HG03558 (cell line): ENCODE data around the gene TFEC.

Experiments
- ATAC-seq: cut with Tn5 transposase; IDR thresholded peaks from one replicate; pipeline ENCODE4 v1.9.1; 2021; ENCODE audit warnings: moderate number of reproducible peaks; ENCODE audit not compliant: unreplicated experiment; ENCODE audit errors: extremely low read depth

Gene TFEC

DNA sequence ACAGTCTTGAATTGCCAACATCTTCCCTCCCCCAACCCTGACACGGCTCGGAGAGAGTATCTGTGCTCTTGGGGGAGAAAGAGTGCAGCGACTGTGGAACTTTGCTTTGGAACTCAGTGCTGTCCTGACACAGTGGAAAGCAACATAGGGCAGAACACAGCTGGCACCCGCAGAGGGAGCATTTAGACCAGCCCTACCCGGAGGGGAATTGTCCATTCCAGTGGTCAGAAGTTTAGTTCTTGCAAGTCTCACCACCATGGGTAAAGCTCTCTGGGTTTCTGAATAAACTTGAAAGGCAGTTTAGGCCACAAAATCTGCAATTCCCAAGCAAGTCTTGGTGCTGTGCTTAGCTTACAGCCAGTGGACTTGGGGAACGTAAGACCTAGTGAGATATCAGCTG is 34.9 kb downstream of the TFEC start:
- no peak for ATAC-seq

DNA sequence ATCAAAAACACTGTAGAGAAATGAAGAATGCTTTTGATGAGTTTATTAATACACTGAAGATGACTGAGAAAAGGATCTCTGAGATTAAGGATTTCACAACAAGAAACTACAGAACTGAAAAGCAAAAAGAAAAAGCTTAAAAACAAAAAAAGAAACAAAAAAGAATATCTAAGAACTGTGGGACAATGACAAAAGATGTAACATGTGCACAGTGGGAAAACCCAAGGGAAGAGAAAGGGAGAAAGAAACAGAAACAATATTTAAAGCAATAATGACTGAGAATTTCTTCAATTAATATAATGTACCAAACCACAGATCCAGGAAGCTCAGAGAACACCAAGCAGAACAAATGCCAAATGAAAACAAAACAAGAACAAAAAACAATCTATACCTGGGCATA is 42.2 kb downstream of the TFEC start:
- ATAC-seq, result no peak

DNA sequence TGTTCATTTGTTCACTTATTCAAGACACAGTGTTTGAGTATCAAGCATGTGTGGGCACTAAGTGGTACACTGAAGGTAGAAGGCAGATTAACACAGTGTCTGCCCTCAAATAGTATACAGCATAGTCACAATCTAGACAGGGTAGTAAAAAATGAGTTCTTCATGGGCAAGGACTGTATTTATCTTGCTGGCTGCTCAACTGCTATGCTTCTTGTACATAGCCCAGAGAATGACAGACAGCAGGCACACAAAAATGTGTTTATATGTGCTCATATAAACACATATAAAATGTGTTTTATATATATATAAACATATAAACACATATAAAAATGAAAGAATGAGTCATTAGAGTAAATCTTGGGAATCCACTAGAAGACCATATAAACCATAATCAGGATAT is 43.1 kb downstream of the TFEC start:
- no peak for ATAC-seq

DNA sequence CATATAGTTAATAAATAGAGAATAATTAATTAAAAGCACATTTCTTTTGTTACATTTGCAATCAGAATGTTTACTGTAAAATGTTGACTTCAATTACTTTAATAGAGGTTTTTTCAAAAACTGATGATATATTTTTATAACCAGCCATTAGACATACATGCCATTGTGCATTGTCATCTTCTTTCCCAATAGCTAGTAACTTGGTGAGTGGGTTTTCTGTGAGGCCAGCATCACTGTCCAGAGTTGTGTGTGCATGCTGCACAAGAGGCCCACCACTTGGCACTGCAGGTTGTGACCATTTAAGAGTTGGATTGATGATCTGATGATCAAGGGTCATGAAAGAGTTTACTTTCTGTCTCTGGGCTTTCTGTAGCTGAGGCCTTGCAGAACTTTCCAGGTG is 46.5 kb downstream of the TFEC start:
- no peak for ATAC-seq

DNA sequence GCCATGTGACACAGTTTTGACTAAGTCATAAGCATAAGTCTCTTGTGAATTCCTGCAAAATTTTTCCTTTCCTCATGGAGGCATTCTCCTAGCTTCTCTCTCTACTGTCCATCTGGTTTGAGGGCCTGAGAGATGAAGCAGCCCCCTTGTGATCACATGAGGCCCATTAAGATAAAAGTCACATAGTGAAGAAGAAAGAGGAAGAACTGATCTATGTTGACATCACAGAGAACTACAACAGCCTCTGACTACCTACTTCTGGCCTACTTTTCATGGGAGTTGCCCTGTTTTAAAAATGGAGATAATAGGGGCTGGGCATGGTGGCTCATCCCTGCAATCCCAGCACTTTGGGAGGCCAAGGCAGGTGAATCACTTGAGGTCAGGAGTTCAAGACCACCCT is 50.4 kb downstream of the TFEC start:
- ATAC-seq, result no peak

DNA sequence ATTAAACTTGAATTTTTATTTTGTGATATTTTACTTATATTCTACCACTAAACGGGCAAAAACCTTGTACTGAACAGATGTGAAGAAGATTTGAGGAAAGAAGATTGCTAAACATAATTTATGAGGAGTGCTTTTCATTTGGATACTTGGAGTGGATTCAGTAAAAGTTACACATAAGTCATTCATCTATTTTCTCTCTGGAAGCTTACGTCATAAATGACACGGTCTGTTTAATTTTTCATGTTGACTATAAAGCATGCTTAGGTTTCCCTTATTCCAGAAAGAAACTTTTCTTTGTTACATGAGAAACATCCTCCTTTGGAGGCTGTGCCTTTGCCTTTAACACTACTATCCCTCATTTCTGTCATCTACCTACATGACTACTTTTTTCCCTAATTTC is 53.9 kb downstream of the TFEC start:
- no peak for ATAC-seq

DNA sequence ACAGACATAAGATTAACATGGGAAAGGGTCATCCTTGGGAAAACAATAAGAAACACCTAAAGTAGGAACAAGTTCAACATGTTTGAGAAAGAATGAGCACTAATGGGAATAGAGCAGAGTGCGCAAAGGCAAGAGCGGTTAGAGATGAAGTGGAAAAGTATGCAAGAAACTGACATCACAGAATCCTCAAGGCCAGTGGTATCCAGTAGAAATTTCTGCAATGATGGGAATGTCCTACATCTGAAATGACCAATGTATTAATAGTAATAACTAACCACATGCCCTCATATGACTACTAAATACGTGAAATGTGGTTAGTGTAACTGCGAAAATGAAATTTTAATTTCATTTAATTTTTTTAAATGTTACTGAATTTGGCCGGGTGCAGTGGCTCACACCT is 54.8 kb downstream of the TFEC start:
- ATAC-seq, result no peak

DNA sequence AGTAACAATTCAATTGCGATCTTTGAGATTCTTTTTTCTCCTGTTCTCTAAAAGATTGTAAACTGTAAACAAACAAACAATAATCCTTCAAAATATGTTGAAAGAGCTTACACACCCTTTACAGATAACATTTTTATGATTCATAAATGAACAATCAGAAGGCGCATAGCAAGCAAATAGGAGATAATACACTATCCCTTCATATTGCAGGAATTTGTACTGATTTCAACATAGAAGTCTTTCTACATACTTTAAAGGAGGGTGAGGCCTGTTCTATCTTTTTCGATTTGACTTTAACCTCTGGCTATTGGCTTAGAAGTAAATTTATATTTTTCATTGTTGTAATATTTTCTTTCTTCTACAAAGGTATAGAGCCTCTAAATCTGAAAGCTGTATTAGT is 57.2 kb downstream of the TFEC start:
- no peak for ATAC-seq

DNA sequence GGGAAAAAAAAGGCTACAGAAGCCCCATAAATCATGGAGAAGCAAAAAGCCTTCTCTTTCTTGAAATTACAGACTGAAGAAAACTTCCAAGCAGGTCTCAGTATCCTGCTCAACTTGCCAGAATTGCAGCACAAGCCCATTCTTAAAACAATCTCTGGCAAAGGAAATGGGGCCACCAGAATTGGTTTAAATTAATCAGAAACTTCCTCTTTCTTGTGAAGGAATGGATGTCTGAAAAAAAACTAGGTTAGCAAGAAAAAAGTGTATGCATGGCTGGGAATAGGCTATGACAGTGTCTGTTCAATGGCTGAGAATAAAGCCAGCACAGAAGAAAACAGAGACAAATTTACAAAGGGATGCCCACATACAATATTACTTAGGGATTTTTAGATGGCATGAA is 59.1 kb downstream of the TFEC start:
- ATAC-seq, result no peak

DNA sequence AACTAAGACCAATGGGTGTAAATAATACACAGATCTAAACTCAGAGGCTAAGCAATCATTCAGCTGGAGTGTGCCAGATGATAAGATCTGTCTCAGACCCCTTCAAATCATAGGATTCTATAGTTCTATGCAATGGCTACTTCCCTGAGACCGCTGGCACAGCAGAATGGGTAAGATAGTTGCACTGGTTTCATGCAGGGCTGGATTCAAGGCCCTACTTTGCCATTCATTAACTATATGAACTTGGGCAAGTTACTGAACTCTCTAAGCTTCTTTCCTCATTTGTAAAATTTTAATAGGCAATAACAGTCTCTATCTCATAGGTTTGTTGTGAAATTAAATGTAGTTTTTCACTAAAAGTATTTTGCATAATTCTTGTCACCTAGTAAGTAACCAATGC is 62.0 kb downstream of the TFEC start:
- ATAC-seq, result no peak

DNA sequence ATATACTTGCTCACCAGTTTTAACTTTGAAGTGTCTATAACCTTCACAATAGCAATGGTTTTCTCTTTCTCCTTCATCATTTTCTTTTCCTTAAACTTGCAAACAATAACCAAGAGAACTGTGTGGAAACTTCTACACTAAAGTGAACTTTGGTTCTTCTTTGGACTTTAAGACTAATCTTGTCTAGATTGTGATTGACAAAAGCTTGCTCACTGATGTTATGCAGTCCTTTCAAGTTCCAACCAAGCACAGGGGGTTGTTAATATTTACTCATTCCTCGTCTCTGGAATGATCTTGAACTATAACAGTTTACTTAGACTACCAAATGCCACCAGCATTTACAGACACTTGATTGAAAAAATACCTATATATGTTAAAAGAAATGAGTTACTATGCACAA is 62.4 kb downstream of the TFEC start:
- ATAC-seq, result no peak

DNA sequence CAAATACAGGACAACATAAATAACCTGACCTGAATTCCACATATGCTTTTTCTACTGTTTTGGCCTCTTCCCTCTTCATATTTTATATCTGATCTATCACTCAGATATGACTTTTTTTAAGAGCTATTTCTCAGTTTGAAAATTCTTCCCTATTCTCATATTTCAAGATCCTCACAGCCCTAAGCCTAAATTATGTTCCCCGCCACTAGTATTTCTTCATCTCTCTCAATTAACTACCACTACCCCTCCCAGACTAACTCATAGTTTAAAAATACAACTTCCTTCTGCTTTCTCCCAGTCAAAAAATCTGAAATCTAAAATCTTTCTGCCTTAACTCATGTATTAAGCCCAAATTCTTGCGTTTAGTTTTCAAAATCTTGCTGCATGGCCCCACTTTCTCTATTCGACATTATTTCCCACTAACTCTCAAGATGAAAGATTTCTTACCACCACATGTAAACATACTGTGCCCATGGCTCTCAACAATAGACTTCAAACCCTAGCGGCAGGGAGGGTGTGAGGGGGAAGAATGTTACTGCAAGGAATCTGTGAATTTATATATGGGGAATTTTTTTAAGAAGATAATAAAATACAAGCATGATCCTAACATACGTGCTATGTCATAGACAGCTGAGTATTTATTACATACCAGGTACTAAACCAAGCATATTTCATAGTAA is 64.6 kb downstream of the TFEC start:
- no peak for ATAC-seq

DNA sequence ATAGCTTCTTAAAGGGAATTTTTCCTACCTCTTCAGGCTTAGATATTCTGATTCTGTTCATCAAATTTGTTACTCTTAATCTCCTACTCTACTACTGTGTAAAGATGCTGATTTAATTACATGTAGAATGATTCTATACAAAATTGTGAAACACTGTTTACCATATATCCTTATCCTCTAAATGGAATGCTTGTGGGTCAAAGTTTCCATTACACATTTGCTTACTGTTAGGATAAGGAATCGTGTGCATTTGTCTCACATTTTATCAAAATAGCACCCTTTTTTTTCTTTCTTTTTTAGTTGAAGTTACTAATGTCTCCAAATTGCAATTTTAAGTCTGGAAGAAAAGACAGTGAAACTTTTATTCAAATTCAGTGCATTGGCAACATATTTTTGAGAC is 65.3 kb downstream of the TFEC start:
- no peak for ATAC-seq

DNA sequence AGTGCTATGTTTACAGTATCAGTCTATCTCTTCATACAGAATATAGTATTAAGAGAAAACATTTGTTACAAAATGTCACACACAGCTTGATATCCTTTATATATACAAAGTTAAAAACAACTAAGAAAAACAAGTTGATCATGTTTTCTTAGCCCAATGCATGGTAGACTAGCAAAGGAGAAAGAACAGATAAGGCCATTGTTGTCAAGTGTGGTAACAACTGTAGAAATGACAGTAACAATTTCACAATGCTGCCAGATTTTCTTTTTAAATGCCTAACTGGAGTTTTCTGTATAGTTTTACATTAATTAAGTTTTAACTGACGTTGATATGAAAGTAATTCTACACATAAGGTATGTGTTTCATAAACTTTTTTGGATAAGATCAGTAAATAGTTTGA is 65.8 kb downstream of the TFEC start:
- no peak for ATAC-seq

DNA sequence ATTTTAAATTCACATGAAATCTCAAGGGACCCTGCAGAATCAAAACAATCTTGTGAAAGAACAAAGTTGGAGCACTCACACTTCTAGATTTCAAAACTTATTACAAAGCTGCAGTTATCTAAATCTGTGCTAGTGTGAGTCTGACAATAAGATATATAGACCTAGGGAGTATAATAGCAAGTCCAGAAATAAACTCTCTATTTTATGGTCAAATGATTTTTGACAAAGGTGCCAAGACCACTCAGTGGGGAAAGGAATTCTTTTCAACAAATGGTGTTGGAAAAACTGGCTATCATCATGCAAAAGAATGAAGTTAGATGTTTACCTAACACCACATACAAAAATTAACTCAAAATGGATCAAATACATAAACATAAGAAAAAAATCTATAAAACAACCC is 68.2 kb downstream of the TFEC start:
- no peak for ATAC-seq

DNA sequence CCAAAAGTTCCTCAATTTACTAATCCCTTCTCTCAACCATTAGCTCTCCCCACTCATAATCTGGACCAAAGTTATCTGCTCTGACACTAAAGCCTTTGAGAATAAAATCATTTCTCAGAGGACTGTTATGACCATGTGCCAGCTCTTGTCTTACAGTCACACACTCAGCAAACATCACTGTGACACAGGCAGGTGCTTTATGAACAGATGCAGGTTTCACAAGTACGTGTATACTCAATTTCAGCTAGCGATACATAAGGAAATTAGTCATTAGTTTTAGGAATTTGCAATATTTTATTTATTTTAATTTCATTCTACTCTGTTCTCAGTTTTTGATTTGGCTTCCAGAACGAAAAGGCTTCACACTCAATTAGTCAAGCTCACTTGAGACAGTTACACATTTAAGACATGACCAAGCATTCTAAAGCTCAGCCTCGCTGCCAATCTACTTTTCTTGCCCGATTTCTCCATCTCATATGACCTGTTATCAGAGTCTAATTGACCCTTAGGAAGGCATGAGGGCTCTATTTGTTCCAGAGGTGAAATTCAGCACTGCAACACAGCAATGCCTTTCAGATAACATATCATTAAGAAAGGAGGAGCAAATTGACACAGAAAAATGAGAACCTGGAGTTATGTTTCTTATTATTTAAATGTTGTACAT is 76.8 kb downstream of the TFEC start:
- ATAC-seq, result no peak

DNA sequence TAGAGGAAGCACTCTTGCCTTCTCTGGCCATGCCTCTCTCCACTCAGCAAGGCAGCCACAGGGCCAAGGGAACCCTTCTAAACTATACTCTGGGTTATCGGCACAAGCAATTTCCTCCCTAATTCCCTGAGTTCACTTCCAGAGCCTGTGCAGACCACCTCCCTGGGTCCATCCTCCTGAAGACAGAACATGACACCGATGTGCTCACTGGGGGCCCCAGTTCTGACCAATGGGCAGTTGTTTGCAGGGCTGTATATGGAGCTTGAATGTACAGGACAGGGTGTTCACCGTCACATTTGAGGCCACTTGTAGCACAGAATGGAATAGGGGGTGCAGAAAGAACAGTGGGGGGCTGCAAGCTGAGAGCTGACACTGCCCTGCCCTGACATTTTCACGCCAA is 77.7 kb downstream of the TFEC start:
- no peak for ATAC-seq

DNA sequence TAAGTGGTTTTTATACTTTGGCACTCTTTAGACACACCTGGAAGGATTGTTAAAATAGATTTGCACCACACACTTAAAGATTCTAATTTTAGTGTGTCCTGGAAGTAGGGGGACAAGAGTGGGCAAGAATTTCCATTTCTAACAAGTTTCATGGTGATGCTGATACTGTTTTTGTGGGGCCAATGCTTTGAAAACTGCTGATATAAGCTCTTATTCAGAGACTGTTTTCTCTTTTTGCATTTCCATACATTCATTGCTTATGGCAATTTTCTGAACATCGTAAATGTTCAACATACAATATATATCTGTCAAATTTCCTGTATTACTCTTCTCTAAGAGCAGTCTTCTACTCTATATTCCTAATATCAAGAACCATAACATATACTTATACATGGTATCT is 79.0 kb downstream of the TFEC start:
- ATAC-seq, result no peak

DNA sequence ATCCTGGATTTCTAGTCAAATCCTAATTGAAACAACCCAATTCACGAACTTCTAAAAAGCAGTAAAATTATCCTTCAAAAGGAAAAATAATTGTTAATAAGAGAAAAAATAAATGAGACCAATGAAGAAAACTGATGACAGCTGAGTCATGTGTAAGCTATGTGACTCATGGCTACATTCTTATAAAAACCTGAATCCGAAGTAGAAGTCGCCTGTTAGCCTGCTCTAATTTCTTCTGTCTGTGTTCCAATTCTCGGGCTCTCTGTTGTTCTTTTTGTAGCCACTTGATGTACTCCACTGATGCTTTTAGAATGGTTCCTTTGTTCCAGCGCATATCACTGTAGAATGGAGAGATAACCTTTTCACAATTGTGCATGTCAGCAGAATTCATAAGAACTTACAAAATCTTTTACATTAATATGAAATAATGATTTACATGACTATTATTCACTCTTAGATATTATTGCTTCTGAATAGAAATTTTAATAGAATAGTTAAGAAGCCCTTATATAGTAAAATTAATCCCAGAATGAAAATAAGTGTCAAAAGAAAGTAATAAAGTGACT is 88.8 kb downstream of the TFEC start:
- no peak for ATAC-seq

DNA sequence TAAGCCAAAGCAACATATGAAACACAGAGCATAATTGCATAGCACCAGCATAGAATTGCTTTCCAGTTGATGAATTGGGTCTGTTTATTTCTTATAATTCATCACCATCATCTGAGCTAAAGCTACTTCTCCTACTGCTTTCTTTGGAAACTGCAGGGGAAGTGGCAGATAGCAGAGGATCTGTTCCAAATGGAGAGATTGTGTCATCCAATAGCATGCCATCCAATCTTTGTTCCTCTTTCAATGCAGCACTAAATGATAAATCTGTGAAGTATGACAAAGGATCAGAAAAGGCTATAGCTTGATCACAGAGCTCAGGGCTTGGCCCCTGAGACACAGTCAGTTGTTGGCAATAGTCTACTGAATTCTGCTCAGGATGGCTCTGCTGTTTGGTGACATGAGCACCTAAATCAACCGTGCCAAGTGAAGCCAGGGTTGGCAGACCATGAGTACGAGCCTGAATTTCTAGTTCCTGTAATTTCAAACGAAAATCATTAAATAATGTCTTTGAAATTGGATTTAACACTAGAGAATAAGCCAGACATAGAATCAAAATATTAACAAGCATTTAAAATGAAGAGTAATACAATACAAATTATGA is 90.0 kb downstream of the TFEC start:
- no peak for ATAC-seq

DNA sequence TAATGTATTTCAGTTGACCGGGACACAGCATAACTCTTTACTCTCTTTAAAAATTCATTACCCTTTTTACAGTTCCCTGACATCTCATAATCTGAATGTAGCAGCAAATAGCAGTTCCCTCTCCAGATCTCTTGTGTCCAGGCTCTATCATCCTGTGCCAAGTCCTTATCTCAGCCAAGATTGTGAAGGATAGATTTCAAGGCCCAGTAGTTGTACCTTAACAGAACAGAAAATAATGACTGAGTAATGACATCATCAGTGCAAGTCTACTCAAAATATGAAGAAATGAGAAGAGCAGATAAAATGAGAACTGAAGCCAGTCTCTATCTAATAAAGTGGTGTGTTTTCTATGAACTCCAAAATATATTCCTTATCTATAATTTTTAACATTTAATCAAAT is 92.6 kb downstream of the TFEC start:
- no peak for ATAC-seq

DNA sequence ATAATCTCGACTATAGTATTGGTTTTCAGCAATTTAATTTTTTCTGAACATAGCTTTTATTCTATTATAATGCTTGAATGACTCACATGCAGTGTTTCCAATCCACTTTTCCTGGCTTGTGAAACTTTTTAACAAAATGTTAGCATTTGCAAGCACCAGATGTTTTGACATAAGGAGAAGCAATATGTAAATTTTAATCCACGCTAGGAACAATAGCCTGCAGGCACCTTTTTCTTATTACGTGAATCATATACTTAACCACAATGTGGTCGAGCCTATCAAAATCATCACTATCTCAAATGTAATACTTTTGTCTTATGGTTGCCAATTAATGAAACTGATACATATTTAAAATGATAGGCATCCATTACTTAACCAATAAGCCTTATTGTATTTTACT is 97.1 kb downstream of the TFEC start:
- no peak for ATAC-seq
